ENCODE results near the gene EHD1.

EHD1 gene

GRCh38 chr11:64875369-64876228 is 2.8 kb downstream of the EHD1 start:
- peak in 4 of 58 donors; percentile 20 to 45 (median 24) for DNase-seq

- peak in 45 of 58 donors; percentile 17 to 84 (median 49) for DNase-seq
These were observed 3.8 kb downstream of the EHD1 start for GRCh38 chr11:64874308-64875240.

DNA sequence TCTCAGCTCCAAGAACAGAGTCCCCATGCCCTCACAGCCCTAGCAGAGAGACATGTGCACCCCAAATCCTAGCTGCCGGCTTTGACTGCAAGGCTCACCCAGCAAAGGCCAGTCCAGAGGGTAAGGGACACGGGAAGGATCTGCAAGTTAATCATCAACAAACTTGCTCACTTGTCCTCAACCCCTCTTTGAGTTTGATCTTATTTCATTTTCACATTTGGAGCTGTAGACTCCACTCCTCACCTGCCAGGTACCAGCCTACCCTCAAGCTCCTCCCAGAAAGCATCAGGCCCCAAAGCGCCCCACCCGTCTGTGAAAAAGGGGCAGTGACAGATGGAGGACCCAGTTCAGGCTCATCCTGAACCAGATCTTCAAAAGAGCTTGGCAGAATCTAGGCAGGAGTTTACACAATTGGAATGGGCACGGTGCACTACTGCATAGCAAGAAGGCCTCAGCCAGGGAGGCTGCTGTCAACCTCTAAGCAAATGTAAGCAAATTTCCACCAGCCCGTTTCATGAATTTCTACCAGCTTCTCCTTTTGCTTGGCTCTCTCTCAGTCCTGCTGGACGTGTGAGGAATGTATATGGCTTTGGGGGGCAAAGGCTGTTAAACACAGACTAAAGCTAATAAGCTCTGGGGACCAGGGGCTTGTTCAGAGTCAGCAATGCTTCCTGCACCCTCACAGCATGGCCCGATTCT is 5.5 kb downstream of the EHD1 start:
- no peak for DNase-seq

DNA sequence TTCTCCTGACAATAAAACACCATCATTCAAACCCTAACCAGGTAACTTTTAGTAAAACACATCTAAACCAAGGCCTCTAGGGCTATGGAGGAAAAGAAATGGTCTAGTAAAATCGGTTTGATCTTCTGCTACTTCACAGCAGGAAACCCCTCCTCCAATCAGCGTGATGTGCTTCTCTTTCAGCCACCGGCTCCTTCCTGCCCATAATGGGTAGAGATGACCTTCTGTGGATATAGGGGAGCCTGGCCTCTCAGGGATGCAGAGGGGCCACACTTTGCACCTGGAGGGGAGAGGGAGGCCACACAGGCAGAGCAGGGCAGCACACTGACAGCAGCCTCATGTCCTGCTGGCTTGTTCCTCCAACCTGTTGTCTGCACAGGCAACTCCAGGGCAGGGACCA is 6.9 kb downstream of the EHD1 start:
- DNase-seq: no peak

DNA sequence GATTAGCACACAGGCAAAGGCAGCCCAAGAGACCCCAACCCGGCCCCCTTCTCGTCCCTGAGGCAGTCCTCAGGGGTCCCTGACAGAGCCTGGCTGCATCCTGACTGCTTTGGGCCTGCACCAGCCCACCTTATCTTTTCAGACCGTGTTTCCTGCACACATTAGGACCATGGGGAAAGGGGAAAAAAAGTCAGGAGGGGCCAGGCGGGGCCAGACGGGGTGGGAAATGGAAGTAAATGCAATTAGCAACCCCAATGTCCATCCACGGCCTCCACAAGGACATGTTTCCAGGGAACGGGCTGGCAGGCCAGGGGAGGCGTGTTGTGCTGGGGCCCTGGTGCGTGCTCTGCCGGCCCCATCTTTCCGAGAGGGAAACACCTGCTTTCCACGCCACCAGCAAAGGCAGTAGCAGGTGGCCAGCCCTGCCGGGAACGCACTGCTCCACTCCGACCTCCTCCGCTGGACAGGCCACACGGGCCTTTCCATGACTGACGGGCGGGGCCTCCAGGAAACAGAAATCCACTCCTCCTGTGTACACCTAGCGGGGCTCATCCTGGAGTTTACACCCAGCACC is 7.4 kb downstream of the EHD1 start:
- DNase-seq: no peak

GRCh38 chr11:64870176-64870892 is 8.1 kb downstream of the EHD1 start:
- DNase-seq: no peak

- DNase-seq: no peak
These were observed 8.7 kb downstream of the EHD1 start for GRCh38 chr11:64869571-64870175.

GRCh38 chr11:64868904-64869570 is 9.4 kb downstream of the EHD1 start:
- DNase-seq: peak in 21 of 58 donors; percentile 5 to 72 (median 38)

- no peak for DNase-seq
These were observed 10.5 kb downstream of the EHD1 start for GRCh38 chr11:64867748-64868462.

DNA sequence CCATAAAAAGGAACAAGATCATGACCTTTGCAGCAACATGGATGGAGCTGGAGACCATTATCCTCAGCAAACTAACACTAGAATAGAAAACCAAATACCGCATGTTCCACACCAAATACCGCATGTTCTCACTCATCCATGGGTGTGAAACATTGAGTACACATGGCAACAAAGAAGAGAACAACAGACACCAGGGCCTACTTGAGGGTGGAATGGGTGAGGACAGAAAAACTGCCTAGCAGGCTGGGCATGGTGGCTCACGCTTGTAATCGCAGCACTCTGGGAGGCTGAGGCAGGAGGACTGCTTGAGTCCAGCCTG is 12.3 kb downstream of the EHD1 start:
- DNase-seq: no peak

DNA sequence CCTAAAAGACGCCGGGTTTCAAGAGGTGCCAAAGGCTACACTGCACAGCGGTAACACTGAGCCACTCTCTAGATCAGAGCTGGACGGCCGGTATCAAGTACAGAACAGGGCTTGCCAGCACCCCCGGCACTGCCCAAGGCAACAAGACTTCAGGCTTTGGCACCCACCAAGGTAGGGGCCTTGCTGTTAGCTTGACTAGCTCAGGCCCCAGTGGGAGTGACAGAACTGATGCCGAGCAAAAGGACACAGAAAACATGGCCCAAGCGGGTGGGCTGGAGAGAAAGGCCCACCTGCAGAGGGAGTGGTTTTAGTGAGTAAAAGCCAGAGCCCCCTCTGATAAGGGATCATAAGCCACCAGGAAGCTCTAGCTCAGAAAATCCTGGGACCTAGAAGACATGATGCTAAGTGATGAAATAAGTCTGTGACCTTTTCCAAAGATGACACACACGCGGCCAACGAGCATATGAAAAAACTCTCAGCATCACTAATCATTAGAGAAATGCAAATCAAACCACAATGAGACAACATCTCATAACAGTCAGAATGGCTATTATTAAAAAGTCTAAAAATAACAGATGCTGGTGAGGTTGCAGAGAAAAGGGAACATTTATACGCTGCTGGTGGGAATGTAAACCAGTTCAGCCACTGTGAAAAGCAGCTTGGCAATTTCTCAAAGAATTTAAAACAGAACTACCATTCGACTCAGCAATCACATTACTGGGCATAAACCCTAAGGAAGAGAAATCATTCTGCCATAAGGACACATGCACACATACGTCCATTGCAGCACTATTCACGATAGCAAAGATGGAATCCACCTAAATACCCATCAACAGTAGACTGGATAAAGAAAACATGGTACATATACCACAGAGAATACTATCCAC is 12.9 kb downstream of the EHD1 start:
- no peak for DNase-seq

GRCh38 chr11:64864473-64865285 is 13.7 kb downstream of the EHD1 start:
- DNase-seq: peak in 7 of 58 donors; percentile 16 to 57 (median 32)

DNA sequence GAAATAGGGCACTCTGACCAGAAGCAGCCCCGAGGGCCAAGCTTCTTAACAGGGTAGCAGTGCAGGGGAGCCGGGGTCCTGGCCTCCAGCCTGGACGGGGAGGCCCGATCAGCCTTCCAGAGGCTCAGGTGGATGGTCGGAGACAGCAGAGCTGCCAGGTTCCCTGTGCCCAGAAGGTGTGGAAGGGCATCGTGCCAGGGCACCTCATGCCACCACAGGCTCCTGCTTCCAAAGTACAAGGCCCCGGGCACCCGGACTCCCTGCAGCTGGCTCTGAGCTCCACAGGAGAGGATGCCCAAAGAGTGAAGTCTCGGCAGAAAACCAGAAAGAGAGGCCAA is 14.3 kb downstream of the EHD1 start:
- DNase-seq: no peak

- peak in 18 of 58 donors; percentile 12 to 50 (median 27) for DNase-seq
These were observed 14.9 kb downstream of the EHD1 start for GRCh38 chr11:64863391-64864060.

DNA sequence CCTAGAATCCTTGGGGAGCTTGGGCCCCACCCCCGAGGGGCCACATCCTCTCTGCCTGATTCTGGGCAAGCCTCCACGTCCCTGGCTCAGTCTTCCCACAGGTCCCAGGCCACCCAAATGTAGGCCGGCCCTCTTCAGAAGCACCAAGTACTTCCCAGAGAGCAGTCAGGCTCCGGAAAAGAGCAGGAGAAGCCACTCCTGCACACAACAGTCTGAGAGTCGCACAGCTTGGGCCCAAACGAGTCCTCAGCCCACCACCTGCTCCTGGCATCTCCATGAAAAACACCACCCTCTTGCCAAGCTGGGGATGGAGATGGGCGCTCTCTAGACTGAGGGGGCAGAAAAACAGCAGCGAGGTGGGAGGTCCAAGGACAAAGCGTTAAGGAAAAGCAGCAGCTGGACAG is 15.4 kb downstream of the EHD1 start:
- peak in 1 of 58 donors; percentile 6 for DNase-seq

- DNase-seq: no peak
These were observed 17.0 kb downstream of the EHD1 start for GRCh38 chr11:64861227-64861975.

Data from anterior cingulate cortex (tissue), 58 donors.